ELR (cell line): ENCODE measurements around the gene TCF3.

Experiments used
- DNase-seq: peaks from one replicate; pipeline ENCODE4 v3.0.0-alpha.2; 2015; ENCODE audit warnings: low read depth

TCF3 gene

GRCh38 chr19:1630012-1630411 is 22.4 kb downstream of the TCF3 start:
- DNase-seq = no peak

- no peak for DNase-seq
Observed at GRCh38 chr19:1629256-1629808, 23.1 kb downstream of the TCF3 start.

GRCh38 chr19:1627194-1627593 is 25.2 kb downstream of the TCF3 start:
- no peak for DNase-seq

- DNase-seq = no peak
Observed at GRCh38 chr19:1626417-1627010, 25.9 kb downstream of the TCF3 start.

GRCh38 chr19:1624458-1624857 is 28.0 kb downstream of the TCF3 start:
- DNase-seq = peak; percentile 63

- no peak for DNase-seq
Observed at GRCh38 chr19:1622541-1622940, 29.9 kb downstream of the TCF3 start.

- DNase-seq = no peak
Observed at GRCh38 chr19:1622007-1622406, 30.4 kb downstream of the TCF3 start.

GRCh38 chr19:1621574-1621973 is 30.8 kb downstream of the TCF3 start:
- no peak for DNase-seq

- no peak for DNase-seq
Observed at GRCh38 chr19:1621021-1621420, 31.4 kb downstream of the TCF3 start.

GRCh38 chr19:1620502-1620901 is 31.9 kb downstream of the TCF3 start:
- DNase-seq = no peak

- DNase-seq = no peak
Observed at GRCh38 chr19:1619703-1620102, 32.7 kb downstream of the TCF3 start.

GRCh38 chr19:1619094-1619439 is 33.3 kb downstream of the TCF3 start:
- no peak for DNase-seq

GRCh38 chr19:1618157-1619093 is 34.0 kb downstream of the TCF3 start:
- DNase-seq = peak; percentile 52

GRCh38 chr19:1616875-1617274 is 35.5 kb downstream of the TCF3 start:
- no peak for DNase-seq

- DNase-seq = peak; percentile 69
Observed at GRCh38 chr19:1616396-1616795, 36.0 kb downstream of the TCF3 start.

GRCh38 chr19:1615156-1615765 is 37.2 kb downstream of the TCF3 start:
- no peak for DNase-seq

- no peak for DNase-seq
Observed at GRCh38 chr19:1613808-1614570, 38.4 kb downstream of the TCF3 start.

- no peak for DNase-seq
Observed at GRCh38 chr19:1613146-1613545, 39.3 kb downstream of the TCF3 start.

GRCh38 chr19:1612114-1613086 is 40.0 kb downstream of the TCF3 start:
- DNase-seq = no peak

GRCh38 chr19:1611353-1611752 is 41.1 kb downstream of the TCF3 start:
- DNase-seq = no peak

GRCh38 chr19:1610579-1610978 is 41.8 kb downstream of the TCF3 start:
- DNase-seq = no peak
